SH-SY5Y (cell line): ENCODE results near the gene MUC5AC.

Source experiments
- GATA2 ChIP-seq: IDR thresholded peaks from 2 replicates; pipeline ENCODE4 v1.6.1; 2011; ENCODE audit warnings: mild to moderate bottlenecking, low read depth, low read length
- GATA3 ChIP-seq: IDR thresholded peaks from 2 replicates; pipeline ENCODE4 v1.6.1; 2011; ENCODE audit warnings: low read depth, mild to moderate bottlenecking, low read length, moderate library complexity

MUC5AC gene

DNA sequence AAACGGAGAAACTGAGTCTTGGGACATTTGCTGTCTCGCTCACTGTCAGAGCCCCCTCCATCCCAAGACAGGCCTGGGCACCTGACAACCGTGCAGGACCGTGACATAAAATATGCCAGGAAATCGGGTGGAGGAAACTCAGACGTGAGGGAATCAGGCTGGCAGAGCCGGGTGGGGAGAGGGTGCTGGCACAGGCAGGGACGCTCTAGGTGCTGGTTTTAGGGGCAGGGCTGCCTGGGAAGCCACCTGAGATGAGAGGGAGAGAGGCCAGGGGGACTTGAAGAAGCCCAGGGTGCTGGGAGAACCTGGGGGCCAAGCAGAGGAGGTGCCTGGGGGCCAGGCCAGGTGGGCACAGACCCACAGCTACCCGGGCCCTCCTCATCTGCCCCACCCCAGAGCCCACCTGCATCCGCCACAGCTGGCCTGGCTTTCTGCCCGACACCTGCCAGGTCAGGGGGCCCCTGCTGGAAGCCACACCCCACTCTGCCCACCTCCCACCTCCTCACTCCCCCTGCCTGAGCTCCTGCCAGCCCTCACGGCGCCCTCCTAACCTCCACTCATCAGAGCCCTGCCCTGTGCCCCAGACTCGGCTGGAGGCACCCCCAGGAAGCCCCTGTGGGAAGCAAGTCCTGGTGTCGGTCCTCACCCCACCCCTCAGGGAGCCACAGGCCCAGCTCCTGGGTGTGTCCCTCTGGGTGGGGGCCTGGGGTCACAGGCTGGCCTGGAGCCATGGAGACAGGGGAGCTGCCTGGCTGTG is 27.3 kb upstream of the MUC5AC start:
- no peak for TF ChIP-seq GATA2
- TF ChIP-seq GATA3 = no peak

DNA sequence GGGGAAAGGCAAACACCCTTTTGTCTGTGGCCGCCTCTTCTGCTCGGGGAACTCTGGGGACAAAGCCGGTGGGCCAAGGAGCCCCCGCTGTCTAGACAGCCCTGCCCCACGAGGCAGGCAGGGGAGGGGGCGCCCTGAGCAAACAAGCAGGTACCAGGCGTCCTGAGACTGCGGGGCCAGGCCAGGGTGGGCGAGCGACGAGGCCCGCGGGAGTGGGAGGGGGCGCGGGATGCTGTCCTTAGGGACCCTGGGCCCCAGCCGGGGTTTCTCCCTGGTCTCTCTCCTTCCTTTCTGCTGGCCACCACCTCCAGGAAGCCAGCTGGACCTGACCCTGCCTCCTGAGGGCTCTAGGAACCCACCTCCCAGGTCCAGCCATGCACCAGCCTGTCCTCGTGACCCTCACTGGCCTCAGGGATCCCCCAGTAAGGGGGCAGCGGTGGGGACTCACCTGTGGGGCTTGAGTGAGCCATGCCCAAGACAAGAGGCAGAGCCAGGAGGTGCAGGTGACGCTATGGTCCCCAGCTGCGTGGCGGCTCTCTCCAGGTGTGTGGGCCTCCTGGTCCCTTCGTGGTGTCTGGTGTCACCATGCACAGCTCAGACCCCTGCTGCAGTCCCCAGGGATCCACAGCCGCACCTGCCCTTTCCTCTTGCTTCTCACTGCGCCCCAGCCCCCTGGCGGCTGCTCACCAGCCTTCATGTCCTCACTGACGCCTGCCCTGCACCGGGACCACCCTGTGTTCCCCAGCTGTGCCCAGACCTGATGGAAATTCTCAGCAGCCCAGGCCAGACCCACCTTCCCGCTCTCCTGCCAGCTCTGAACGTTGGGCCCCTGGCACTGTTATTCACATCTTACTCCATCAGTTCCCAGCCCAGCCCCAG is 26.5 kb upstream of the MUC5AC start:
- TF ChIP-seq GATA2 = no peak
- TF ChIP-seq GATA3 = no peak

DNA sequence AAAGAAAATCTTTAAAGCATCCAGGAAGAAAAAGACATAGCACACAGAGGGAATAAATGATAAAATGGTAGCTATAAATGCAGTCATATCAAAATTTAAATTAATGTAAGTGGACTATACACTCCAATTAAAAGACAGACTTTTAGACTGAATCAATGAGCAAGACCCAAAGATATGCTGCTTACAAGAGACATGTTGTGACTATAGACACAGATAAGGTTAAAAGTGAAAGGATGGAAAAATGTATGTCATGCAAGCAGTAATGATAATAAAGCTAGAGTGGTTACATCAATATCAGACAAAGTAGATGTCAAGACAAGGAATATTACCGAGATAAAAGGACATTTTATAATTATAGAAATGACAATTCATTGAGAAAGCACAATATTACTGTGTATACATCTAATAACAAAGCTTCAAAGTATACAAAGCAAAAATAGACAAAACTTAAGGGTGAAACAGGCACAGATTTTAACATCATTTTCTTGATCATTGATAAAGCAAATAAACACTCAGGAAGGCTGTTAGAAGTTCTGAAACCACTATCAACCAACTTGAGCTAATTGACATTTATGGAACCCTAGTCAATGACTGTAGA is 22.8 kb upstream of the MUC5AC start:
- TF ChIP-seq GATA2 (no peak), GATA3 (no peak)

DNA sequence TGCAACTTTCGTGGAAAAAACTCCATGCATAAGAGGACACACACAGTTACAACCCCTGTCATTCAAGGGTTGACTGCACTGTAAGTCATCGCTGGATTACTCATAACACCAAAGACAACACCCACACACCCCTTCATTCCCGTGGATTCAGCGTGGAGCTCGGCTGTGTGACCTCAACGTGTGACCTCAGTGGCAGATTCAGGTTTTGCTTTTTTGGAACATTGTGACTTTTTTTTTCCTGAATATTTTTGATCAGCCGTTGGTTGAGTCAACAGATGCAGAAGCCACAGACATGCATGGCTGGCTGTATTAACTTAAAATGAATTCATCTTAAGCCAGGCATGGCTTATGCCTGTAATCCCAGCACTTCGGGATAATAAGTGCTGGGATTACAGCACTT is 19.7 kb upstream of the MUC5AC start:
- no peak for TF ChIP-seq GATA2
- no peak for TF ChIP-seq GATA3

DNA sequence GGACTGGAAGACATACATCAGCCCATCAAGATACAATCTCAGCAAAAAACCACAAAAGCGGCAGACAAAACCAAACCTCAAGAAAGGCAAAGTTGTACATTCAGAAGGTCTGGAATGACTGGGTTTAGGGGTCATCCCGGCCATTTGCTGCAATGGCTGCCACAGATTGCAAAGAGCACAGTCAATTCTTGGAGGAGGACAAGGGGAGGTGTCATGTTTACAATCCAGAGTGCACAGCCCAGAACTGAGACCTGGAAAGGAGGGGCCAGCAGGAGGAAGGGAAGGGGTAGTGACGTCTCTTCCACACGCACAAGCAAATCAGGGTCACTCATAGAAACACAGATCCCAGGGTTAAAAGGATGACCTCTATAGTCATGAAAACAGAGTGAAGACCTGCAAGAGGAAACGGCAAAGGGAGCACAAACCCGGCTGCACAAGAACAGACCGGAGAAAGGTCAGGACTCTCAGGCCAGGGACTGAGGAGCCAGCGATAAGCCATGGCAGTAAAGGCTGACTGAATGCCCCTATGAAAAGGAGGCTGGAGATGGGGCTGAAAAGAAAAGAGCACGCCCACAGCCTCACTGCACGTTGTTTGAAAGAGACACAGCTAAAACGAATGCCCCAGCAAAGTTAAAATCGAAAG is 18.2 kb upstream of the MUC5AC start:
- TF ChIP-seq GATA2 (no peak), GATA3 (no peak)

DNA sequence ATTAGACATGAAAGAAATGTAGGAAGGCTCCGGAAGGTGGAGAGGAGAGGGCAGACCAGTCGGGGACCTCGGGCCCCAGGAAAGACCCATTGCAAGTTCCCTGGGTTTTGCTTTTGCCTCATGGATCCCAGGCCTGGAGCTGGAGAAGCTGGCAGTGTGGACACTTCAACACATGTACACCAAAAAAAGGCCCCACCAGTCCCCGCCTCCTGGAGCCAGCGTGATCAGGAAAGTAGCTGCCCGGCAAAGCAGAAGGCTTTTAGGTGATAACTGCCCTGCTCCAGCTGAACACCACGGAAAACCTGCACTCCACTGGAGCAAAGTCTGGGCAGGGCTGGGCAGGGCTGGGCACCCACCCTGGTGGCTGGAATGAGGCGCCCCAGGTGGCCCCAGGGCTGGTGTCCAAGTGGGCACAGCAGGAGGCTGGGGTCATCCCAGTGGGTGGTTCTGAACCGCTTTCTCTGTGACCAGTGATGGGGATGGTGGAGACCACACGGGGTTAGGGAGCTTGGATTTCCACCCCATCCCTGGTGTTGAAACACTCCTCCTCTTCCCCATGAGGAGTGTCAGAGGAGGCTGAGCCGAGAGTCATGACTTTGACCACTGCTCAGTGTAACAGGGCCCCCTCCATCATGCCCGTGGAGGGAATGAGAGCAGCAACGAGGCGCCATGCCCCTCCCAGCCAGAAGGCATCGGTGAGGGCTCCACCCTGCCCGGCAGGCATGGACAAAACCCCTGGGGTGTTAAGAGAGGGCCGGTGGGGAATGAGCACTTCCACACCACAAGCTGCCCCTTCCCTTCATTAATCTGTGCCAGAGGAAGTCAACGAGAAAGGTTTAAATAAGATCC is 16.9 kb upstream of the MUC5AC start:
- no peak for TF ChIP-seq GATA3
- no peak for TF ChIP-seq GATA2

DNA sequence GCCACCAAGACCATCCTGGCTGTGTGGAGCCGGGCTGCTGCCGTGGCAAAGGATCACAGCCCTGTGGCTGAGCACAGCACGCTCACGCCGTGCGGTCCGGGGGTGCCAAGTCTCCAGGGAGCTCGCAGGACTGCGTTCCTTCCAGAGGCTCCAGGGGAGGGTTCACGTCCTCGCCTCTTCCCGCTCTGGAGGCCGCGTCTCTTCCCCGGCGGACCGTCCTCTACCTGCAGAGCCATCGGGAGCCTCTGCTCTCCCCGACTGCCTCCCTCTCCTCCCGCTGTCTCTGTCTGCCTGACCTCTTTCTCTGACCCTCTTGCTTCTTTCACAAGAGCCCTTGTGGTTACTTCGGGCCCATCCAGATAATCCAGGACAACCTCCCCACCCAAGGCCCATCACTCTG is 11.4 kb upstream of the MUC5AC start:
- TF ChIP-seq GATA2 = no peak
- no peak for TF ChIP-seq GATA3

DNA sequence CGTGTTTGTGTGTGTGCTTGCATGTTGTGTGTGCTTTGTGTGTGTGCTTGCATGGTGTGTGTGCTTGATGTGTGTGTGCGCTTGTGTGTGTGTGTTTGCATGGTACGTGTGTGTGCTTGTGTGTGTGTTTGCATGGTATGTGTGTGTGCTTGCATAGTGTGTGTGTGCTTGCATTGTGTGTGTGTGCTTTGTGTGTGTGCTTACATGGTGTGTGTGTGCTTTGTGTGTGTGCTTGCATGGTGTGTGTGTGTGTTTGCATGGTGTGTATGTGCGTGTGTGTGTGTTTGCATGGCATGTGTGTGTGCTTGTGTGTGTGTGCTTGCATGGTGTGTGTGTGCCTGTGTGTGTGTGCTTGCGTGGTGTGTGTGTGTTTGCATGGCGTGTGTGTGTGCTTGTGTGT is 10.0 kb upstream of the MUC5AC start:
- TF ChIP-seq GATA3 (no peak), GATA2 (no peak)

DNA sequence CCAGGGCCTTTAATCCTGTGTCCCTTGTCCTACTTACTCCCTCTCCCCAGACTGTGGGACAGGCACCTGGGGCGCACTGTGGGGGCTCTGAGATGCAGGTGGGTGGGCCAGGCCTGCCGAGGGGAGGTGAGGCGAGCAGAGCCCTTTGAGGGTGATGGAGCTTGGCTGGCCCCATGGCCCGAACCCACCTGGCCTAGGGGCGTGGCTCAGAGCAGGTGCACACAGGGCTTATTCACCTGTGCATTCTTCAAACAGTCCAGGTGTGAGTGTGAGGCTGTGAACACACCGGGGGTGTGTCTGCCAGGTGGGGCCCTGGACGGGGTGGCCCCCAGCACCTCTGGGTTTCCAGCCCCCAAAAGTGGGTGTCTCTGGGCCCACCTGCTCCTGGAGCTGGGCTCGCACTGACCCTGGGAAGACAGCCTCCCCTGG is 9.0 kb upstream of the MUC5AC start:
- TF ChIP-seq GATA3 = no peak
- no peak for TF ChIP-seq GATA2

DNA sequence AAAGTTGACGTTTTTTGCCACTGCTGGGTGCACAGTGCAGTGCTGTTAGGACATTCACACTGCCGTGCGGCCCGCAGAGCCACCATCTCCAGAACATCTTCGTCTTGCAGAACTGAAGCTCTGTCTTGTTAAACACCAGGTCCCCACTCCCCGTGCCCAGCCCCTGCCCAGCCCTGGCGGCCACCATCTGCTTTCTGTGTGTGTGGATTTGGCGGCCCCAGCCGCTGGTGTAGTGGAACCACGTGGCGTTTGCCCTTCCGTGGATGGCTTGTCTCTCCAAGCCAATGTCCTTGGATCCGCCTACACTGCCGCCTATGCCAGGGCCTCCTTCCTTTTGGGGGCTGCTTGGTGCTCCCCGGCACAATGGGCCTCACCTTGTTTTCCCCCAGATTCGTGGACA is 8.2 kb upstream of the MUC5AC start:
- no peak for TF ChIP-seq GATA3
- no peak for TF ChIP-seq GATA2

DNA sequence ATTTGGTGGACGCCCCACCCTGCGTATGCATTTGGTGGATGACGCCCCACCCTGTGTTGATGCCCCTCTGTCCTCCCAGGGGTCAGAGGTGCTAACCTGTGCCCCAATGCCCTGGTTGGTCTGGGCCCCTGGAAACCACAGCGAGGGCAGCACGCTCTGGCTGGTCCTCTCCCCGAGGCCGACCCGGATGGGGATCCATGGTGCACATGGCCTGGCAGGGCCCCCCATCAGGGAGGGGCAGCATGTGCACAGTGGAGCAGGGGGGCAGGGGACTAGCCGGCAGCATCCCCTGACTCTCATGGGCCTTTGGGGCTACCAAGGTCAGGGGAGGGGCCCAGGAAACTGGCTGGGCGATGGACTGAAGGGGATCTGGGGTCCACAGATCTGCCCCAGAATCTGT is 7.6 kb upstream of the MUC5AC start:
- TF ChIP-seq GATA3 (no peak), GATA2 (no peak)

DNA sequence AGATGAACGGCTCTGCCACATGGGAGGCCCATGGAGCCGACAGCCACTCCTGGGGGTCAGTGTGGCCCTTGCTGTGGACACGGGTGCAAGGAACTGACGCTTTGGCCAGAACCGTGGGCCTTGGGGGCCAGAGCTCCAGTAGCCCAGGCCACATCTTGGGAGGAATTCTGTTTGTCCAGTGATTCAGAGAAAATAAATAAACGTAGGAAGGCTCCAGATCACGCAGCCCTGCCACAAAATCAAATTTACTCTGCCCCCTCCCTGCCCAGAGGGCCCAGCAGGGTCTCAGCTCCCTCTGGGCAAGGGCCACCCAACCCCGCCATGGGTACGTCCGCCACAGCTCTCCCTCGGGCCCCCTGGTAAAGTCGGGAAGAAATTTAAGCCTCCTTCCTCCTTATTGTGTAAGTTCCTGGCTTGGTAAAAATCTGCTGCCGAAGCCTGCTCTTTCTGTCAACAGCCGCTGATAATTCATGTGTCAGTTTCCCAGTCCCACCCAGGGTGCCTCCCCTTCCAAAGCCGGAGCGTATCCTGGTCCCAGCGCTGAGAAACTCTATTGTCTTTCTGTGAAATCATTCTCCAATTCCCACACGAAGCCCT is 6.9 kb upstream of the MUC5AC start:
- TF ChIP-seq GATA2 (no peak), GATA3 (no peak)
